Right ventricle myocardium superior (tissue), 1 donor: ENCODE data around the gene CSTF3. TPM values are rescaled to one million over a fixed set of nuclear protein-coding genes. Genes with fewer than 3 reads are reported as not detected.
A peak's percentile ranks its signal among the peaks of the same experiment; 100 is the strongest.
"Not testable (repeated sequence)": the region's sequence is repeated elsewhere in the genome, so short reads cannot be mapped to it uniquely, and the experiment has no call there.

ENCODE experiments used
- ATAC-seq: fragments of 200-7000 bp; cut with Tn5 transposase; one replicate; pipeline ENCODE4 v1.9.1; 2020; ENCODE audit warnings: mild to moderate bottlenecking; ENCODE audit not compliant: poor library complexity
- DNase-seq: peaks from one replicate; pipeline ENCODE4 v3.0.0-alpha.2; 2020
- intact Hi-C: fragments of 100-400 bp; cut with DNase I; formaldehyde crosslinking; loops from one replicate; pipeline ENCODE4 v1.11.2; 2022
- total RNA-seq: library from RNA; stranded (reverse); fragmentation: NEBNext Ultra II Directional; extraction: Animal tissue kit (Norgen Biotek cat#: 25700); gene quantifications from one replicate; pipeline ENCODE4 v1.2.1, GENCODE V29; 2021
- donor health status: DM: no; HTN: yes; CAD: no; lungs with severe emphysema.

Gene CSTF3
- total RNA-seq, 1 donor from 2014 or later = 9.6 TPM

DNA sequence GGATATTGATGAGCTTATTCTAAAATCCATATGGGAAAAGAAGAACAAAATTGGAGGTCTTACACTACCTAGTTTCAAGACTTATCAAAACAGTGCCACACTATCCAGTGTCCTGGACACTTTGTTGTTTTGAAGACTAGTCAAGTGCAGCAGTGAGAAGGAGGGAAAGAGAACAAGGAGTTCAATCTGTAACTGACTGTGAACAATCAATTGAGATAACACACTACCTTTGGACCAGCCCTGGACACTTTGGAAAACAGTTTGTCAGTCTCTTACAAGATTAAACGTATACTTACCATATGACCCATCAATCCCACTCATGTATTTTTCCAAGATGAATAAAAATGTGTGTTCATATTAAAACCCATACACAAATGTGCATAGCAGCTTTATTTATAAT, 10.0 kb upstream of the CSTF3 start:
- DNase-seq (no peak), ATAC-seq (no peak)
- intact Hi-C loops = no loop called here

- intact Hi-C loops = loop anchor here (5.0 to 10.0 kb wide), 3 partner anchors 89 to 526 kb away; partner anchors contain the start of gene HIPK3
- DNase-seq (no peak), ATAC-seq (peak; percentile 51)
Observed at GRCh38 chr11:33168709-33169200, 7.5 kb upstream of the CSTF3 start.

DNA sequence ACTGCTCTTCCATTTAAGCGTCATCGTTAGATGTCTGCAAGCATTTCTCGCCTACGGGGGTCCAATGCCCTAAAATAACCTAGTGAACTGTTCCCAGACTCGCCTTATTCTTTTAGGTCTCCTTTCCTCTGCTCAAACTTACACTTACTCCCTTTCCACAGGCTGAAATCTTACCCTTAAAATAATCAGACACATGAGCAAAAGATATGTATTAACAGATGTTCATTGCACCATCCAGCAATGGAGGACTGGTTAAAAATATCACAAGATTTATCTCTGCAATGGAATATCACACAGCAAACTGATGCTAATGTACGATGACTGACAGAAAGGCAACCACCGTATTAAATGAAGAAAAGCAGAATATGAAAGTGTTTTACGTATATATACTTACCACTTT, 1.6 kb upstream of the CSTF3 start:
- DNase-seq = no peak
- ATAC-seq = no peak
- intact Hi-C loops = loop anchor here (10.0 kb wide), 1 partner anchor 532 kb away; no protein-coding TSS in a partner anchor

- DNase-seq (no peak), ATAC-seq (no peak)
- intact Hi-C loops = loop anchor here (10.0 kb wide), 1 partner anchor 534 kb away; no protein-coding TSS in a partner anchor
Observed at GRCh38 chr11:33160587-33160986, 693 bp downstream of the CSTF3 start.

- DNase-seq (no peak), ATAC-seq (no peak)
- intact Hi-C loops = loop anchor here (10.0 kb wide), 1 partner anchor 535 kb away; no protein-coding TSS in a partner anchor
Observed at GRCh38 chr11:33160136-33160535, 1.1 kb downstream of the CSTF3 start.

DNA sequence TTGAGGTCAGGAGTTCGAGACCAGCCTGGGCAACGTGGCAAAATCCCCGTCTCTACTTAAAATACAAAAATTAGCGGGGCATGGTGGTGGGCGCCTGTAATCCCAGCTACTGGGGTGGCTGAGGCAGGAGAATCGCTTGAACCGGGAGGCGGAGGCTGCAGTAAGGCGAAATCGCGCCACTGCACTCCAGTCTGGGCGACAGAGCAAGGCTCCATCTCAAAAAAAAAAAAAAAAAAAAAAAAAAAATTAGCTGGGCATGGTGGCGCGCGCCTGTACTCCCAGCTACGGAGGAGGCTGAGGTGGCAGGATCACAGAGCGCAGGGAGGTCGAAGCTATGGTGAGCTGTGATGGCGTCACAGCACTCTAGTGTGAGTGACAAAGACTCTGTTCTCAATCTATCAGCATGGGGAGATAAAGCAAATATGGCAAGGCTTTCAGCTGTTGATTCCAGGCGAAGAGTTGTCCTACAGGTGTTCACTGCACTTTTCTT, 1.9 kb downstream of the CSTF3 start:
- intact Hi-C loops, DNase-seq, ATAC-seq: not testable (repeated sequence)

DNA sequence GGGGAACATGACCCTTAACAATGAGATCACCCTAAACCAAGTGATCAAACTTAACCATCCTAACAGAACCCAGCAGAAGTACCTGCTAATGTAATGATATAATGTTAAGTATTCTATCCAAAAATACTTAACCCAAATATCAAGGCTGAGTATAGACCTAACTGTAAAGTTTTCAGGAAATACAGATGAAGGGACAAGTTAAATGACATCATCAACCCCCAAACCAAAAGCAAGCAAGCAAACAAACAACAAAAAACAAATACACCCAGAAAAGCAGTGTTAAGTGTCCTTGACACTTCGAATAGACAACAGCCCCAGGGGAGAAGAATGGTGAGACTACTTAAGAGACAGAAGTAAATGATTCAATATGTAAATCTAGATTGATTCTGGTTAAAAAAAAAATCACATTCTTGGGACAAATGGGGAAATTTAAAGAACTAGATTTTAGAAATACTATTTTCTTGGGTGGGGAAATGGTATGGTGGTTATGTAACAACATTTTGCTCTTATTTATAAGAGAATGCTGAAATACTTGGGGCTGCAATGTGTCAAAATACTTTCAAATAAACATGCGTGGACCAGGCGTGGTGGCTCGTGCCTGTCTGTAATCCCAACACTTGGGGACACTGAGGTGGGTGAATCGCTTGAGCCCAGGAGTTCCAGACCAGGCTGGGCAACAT, 2.5 kb downstream of the CSTF3 start:
- intact Hi-C loops = no loop called here
- ATAC-seq = no peak

DNA sequence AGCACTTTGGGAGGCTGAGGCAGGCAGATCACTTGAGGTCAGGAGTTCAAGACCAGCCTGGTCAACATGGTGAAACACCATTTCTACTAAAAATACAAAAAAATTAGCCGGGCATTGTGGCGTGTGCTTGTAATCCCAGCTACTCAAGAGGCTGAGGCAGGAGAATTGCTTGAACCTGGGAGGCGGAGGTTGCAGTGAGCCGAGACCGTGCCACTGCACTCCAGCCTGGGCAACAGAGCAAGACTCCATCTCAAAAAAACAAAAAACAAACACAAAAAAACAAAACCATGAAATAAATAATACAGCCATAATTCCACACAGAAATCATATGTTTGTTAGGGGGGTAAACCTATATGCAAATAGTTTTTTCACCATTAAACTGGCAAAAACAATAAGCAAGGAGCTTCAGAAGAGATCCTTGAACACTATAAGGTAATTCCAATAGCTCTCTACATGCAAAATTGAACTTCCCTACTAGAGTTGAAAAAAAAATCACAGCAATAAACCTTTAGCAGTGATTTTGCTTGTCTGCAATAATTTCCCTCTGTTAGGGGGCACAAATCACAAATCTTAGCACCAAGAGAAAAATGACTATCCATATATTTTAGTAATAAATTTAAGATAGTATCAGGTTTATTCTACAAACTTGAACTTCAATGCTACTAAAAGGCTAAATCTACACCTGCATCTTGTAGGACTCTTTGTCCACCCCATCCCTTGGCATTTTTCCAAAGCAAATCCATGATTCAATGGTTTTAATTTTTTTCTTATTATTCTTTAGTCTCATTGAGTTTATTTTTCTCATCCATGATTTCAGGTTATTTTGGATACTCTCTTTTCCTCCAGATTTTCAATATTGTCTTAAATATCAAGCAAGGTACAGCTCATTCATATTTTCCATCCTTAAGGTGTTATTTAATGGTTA, 3.9 kb downstream of the CSTF3 start:
- DNase-seq (no peak), ATAC-seq (no peak)
- intact Hi-C loops = no loop called here

More for the DNA sequence above, 2.5 kb downstream of the CSTF3 start:
- DNase-seq = no peak

- DNase-seq (no peak), ATAC-seq (no peak)
- intact Hi-C loops = no loop called here
Observed at GRCh38 chr11:33151399-33151798, 9.9 kb downstream of the CSTF3 start.

- no peak for DNase-seq
- ATAC-seq = no peak
- intact Hi-C loops = no loop called here
Observed at GRCh38 chr11:33147559-33147958, 13.7 kb downstream of the CSTF3 start.

GRCh38 chr11:33135768-33136443, 25.4 kb downstream of the CSTF3 start:
- no peak for ATAC-seq
- DNase-seq = no peak
- intact Hi-C loops = no loop called here

GRCh38 chr11:33135216-33135615, 26.1 kb downstream of the CSTF3 start:
- intact Hi-C loops = no loop called here
- DNase-seq = no peak
- ATAC-seq = no peak

DNA sequence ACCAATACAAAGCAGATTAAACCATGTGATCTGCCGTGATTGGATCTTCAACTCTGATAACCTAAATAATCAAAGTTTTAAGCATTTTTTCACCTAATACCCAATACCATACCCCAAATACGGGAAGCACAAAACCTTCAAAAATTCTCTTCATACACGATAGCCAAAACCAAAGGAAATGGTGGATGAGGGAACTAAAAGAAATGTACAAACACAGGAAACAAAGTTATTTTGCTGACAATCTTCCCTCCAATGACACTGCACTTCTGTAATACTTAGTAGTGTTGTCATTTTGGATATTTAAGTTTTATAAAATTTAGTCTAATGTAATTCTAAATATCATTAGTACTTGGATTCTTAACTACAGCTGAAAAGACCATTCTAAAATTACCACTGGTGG, 27.0 kb downstream of the CSTF3 start:
- no peak for ATAC-seq
- intact Hi-C loops = no loop called here
- DNase-seq = no peak

DNA sequence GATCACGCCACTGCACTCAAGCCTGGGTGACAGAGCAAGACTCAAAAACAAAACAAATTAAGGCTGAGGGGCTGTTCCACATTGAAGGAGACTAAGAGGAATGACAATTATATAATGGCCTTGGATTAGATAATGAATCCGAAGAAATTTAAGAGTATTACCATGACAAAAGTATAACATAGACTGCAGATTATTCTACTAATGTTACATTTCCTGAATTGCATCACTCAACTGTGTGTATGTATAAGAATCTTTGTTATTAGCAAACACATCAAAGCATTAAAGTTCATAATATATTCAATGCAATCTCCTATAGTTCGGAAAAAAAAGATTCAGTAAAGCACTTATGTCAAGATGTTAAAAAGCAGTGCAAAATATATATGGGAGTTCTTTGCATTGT, 27.5 kb downstream of the CSTF3 start:
- no peak for ATAC-seq
- no peak for DNase-seq

GRCh38 chr11:33132510-33132909, 28.8 kb downstream of the CSTF3 start:
- intact Hi-C loops = no loop called here
- DNase-seq (no peak), ATAC-seq (no peak)

More for the DNA sequence above, 27.5 kb downstream of the CSTF3 start:
- intact Hi-C loops = no loop called here

- intact Hi-C loops = no loop called here
- DNase-seq (no peak), ATAC-seq (no peak)
Observed at GRCh38 chr11:33128739-33129138, 32.5 kb downstream of the CSTF3 start.

DNA sequence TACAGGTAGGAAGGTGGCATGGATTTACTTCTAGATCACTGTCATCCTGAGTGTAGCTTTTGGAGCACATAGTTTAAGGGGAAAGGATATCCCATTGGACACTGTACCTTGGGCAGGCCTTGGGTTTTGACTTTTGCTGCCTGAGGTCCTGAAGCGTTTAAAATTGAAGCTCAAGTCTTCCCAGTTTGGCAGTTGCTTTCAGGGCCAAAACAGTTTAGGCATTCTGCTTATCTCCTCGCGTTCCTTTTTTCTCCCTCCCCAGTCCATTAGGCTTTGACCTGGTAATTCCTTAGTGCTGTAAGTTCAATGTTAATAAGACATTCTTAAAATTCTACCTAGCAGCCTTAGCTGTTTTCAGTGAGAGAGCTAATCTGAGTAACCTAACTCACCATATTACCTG, 35.7 kb downstream of the CSTF3 start:
- no peak for ATAC-seq
- DNase-seq = no peak
- intact Hi-C loops = no loop called here

DNA sequence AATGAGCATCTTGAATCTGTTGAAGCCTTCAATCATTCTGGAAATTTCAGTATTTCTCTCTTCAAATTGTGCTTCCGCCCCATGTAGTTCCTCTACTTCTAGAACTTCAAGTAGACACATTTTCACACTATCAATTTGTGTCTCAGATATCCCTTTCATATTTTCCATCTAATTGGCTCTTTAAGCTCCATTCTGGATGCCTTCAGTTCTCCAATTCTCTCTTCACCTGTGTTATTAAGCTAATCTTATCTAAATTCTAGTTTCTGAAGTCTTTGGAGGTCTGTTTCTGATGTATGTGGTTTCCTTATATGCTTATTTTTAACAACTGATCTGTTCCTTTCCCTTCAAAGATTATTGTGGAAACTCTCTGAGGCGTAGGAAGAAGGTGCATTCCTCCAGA, 36.3 kb downstream of the CSTF3 start:
- no peak for ATAC-seq
- DNase-seq = no peak

GRCh38 chr11:33122696-33123095, 38.6 kb downstream of the CSTF3 start:
- intact Hi-C loops, DNase-seq, ATAC-seq: not testable (repeated sequence)

More for the DNA sequence above, 36.3 kb downstream of the CSTF3 start:
- intact Hi-C loops = no loop called here
